ENCODE results near the gene TMEM207. TPM values are rescaled to one million over a fixed set of nuclear protein-coding genes. Genes with fewer than 3 reads are reported as not detected.

Gene TMEM207
- polyA plus RNA-seq, 3 donors: not detected

GRCh38 chr3:190444576-190445145 is 5.0 kb downstream of the TMEM207 start:
- H3K27ac Mint-ChIP-seq: no peak overlapping the region
- H3K27me3 ChIP-seq (ENCODE audit: control insufficient read depth in 2 of 2, insufficient read depth in 2 of 2, low read length in 2 of 2): no peaks in the 10 kb centered on the region
- H3K27me3 Mint-ChIP-seq (ENCODE audit: low read depth in 3 of 3): peaks cover 0 to 5% (median 2%) of the 10 kb centered on the region in 3 donors
- H3K4me3 Mint-ChIP-seq: no peak overlapping the region
- no peak overlapping the region for H3K27ac ChIP-seq (ENCODE audit: low read depth in 1 of 2, low read length in 2 of 2)
- H3K9me3 ChIP-seq (replicated peaks in 1 of 2; ENCODE audit: control insufficient read depth in 1 of 2, insufficient read depth in 1 of 2, low read length in 2 of 2): no peaks in the 10 kb centered on the region
- peaks cover 0 to 3% of the 10 kb centered on the region in 2 donors for H3K4me1 ChIP-seq (ENCODE audit: control insufficient read depth in 1 of 2, insufficient read depth in 2 of 2, low read length in 2 of 2)
- no CpG with 5 or more reads among the region's 3 CpGs for WGBS (ENCODE audit: insufficient coverage)
- peaks cover 0 to 6% (median 2%) of the 10 kb centered on the region in 7 donors for H3K9me3 Mint-ChIP-seq
- H3K4me1 Mint-ChIP-seq: peaks cover 6% of the 10 kb centered on the region
- H3K36me3 ChIP-seq (replicated peaks in 1 of 2; ENCODE audit: control insufficient read depth in 1 of 2, insufficient read depth in 2 of 2, low read length in 2 of 2): no peaks in the 10 kb centered on the region
- H3K4me3 ChIP-seq (replicated peaks in 1 of 3; ENCODE audit: low read depth in 2 of 3, low read length in 3 of 3): no peak overlapping the region
- H3K4me2 ChIP-seq (replicated peaks; ENCODE audit: extremely low read depth, low read length, poor library complexity, severe bottlenecking): no peak overlapping the region
- intact Hi-C loops (cut with micrococcal nuclease): no loop called here
- H3K9ac ChIP-seq (ENCODE audit: insufficient read depth, low read length, poor library complexity, severe bottlenecking): no peak overlapping the region
- no peaks in the 10 kb centered on the region for H4K20me1 ChIP-seq (ENCODE audit: insufficient read depth, low read length)
- no peak overlapping the region for H2AFZ ChIP-seq (ENCODE audit: insufficient read depth, low read depth, low read length, poor library complexity, severe bottlenecking)
- TF ChIP-seq CTCF (IDR thresholded peaks at IDR 0.05): no peak
- no peaks in the 10 kb centered on the region for H3K79me2 ChIP-seq (ENCODE audit: insufficient read depth, low read length)
- H3K36me3 Mint-ChIP-seq: no peaks in the 10 kb centered on the region
- DNase-seq: no peak

- TF ChIP-seq CTCF (IDR thresholded peaks at IDR 0.05): no peak
- no peaks in the 10 kb centered on the region for H3K36me3 ChIP-seq (replicated peaks in 1 of 2; ENCODE audit: control insufficient read depth in 1 of 2, insufficient read depth in 2 of 2, low read length in 2 of 2)
- H4K20me1 ChIP-seq (ENCODE audit: insufficient read depth, low read length): no peaks in the 10 kb centered on the region
- no peak overlapping the region for H2AFZ ChIP-seq (ENCODE audit: insufficient read depth, low read depth, low read length, poor library complexity, severe bottlenecking)
- H3K36me3 Mint-ChIP-seq: no peaks in the 10 kb centered on the region
- no peak overlapping the region for H3K4me3 ChIP-seq (replicated peaks in 1 of 3; ENCODE audit: low read depth in 2 of 3, low read length in 3 of 3)
- H3K9ac ChIP-seq (ENCODE audit: insufficient read depth, low read length, poor library complexity, severe bottlenecking): no peak overlapping the region
- WGBS (ENCODE audit: insufficient coverage): no CpG with 5 or more reads among the region's 6 CpGs
- H3K4me1 Mint-ChIP-seq: peaks cover 6% of the 10 kb centered on the region
- H3K9me3 Mint-ChIP-seq: peaks cover 0 to 6% (median 2%) of the 10 kb centered on the region in 7 donors
- intact Hi-C loops (cut with micrococcal nuclease): no loop called here
- no peaks in the 10 kb centered on the region for H3K79me2 ChIP-seq (ENCODE audit: insufficient read depth, low read length)
- no peak overlapping the region for H3K4me3 Mint-ChIP-seq
- peaks cover 0 to 3% of the 10 kb centered on the region in 2 donors for H3K4me1 ChIP-seq (ENCODE audit: control insufficient read depth in 1 of 2, insufficient read depth in 2 of 2, low read length in 2 of 2)
- H3K4me2 ChIP-seq (replicated peaks; ENCODE audit: extremely low read depth, low read length, poor library complexity, severe bottlenecking): no peak overlapping the region
- no peaks in the 10 kb centered on the region for H3K9me3 ChIP-seq (replicated peaks in 1 of 2; ENCODE audit: control insufficient read depth in 1 of 2, insufficient read depth in 1 of 2, low read length in 2 of 2)
- H3K27me3 Mint-ChIP-seq (ENCODE audit: low read depth in 3 of 3): peaks cover 0 to 5% (median 2%) of the 10 kb centered on the region in 3 donors
- no peak overlapping the region for H3K27ac ChIP-seq (ENCODE audit: low read depth in 1 of 2, low read length in 2 of 2)
- DNase-seq: peak in 1 of 3 donors; percentile 9
- H3K27me3 ChIP-seq (ENCODE audit: control insufficient read depth in 2 of 2, insufficient read depth in 2 of 2, low read length in 2 of 2): no peaks in the 10 kb centered on the region
- no peak overlapping the region for H3K27ac Mint-ChIP-seq
Measured at GRCh38 chr3:190444006-190444405, 5.7 kb downstream of the TMEM207 start.
